Measurements from ENCODE around the gene ZBTB17. TPM values are rescaled to one million over a fixed set of nuclear protein-coding genes. Genes with fewer than 3 reads are reported as not detected.

ZBTB17 gene
- total RNA-seq, 1 donor from 2014 or later = 86.9 TPM

GRCh38 chr1:15944308-15945010, 31.4 kb downstream of the ZBTB17 start:
- no peaks in the 10 kb centered on the region for H3K36me3 Mint-ChIP-seq (ENCODE audit: unreplicated experiment)
- no peak for TF ChIP-seq CTCF (IDR thresholded peaks at IDR 0.05; ENCODE audit: partially characterized antibody, unreplicated experiment)
- H3K9me3 Mint-ChIP-seq (ENCODE audit: unreplicated experiment) = peaks cover 12% of the 10 kb centered on the region
- H3K4me3 Mint-ChIP-seq (ENCODE audit: unreplicated experiment) = no peak overlapping the region
- DNase-seq = no peak
- H3K4me1 Mint-ChIP-seq (ENCODE audit: low read depth, unreplicated experiment) = peaks cover 26% of the 10 kb centered on the region
- peaks cover 9% of the 10 kb centered on the region for H3K27me3 Mint-ChIP-seq (ENCODE audit: unreplicated experiment)
- H3K27ac Mint-ChIP-seq (ENCODE audit: unreplicated experiment) = no peak overlapping the region

- no peak for TF ChIP-seq CTCF (IDR thresholded peaks at IDR 0.05; ENCODE audit: partially characterized antibody, unreplicated experiment)
- Mint-ChIP-seq H3K27me3 (ENCODE audit: unreplicated experiment) (peaks cover 9% of the 10 kb centered on the region), H3K9me3 (ENCODE audit: unreplicated experiment) (peaks cover 14% of the 10 kb centered on the region), H3K4me1 (ENCODE audit: low read depth, unreplicated experiment) (peaks cover 22% of the 10 kb centered on the region), H3K27ac (ENCODE audit: unreplicated experiment) (no peak overlapping the region), H3K36me3 (ENCODE audit: unreplicated experiment) (no peaks in the 10 kb centered on the region), H3K4me3 (ENCODE audit: unreplicated experiment) (no peak overlapping the region)
- no peak for DNase-seq
Measured at GRCh38 chr1:15943992-15944307, 32.0 kb downstream of the ZBTB17 start.

- DNase-seq = no peak
- H3K4me3 Mint-ChIP-seq (ENCODE audit: unreplicated experiment) = no peak overlapping the region
Measured at GRCh38 chr1:15943328-15943991, 32.4 kb downstream of the ZBTB17 start.

GRCh38 chr1:15942661-15943327, 33.1 kb downstream of the ZBTB17 start:
- peaks cover 11% of the 10 kb centered on the region for H3K4me1 Mint-ChIP-seq (ENCODE audit: low read depth, unreplicated experiment)
- TF ChIP-seq CTCF (IDR thresholded peaks at IDR 0.05; ENCODE audit: partially characterized antibody, unreplicated experiment) = no peak
- peaks cover 8% of the 10 kb centered on the region for H3K27me3 Mint-ChIP-seq (ENCODE audit: unreplicated experiment)
- no peaks in the 10 kb centered on the region for H3K36me3 Mint-ChIP-seq (ENCODE audit: unreplicated experiment)
- H3K4me3 Mint-ChIP-seq (ENCODE audit: unreplicated experiment) = no peak overlapping the region
- no peak for DNase-seq
- H3K9me3 Mint-ChIP-seq (ENCODE audit: unreplicated experiment) = peaks cover 7% of the 10 kb centered on the region
- no peak overlapping the region for H3K27ac Mint-ChIP-seq (ENCODE audit: unreplicated experiment)

More at GRCh38 chr1:15943328-15943991, 32.4 kb downstream of the ZBTB17 start:
- H3K27me3 Mint-ChIP-seq (ENCODE audit: unreplicated experiment) = peaks cover 9% of the 10 kb centered on the region
- H3K27ac Mint-ChIP-seq (ENCODE audit: unreplicated experiment) = no peak overlapping the region
- H3K36me3 Mint-ChIP-seq (ENCODE audit: unreplicated experiment) = no peaks in the 10 kb centered on the region
- H3K9me3 Mint-ChIP-seq (ENCODE audit: unreplicated experiment) = peaks cover 10% of the 10 kb centered on the region
- H3K4me1 Mint-ChIP-seq (ENCODE audit: low read depth, unreplicated experiment) = peaks cover 17% of the 10 kb centered on the region
- TF ChIP-seq CTCF (IDR thresholded peaks at IDR 0.05; ENCODE audit: partially characterized antibody, unreplicated experiment) = no peak
